HepG2 (cell line): ENCODE data around the gene APOC1. TPM values are rescaled to one million over a fixed set of nuclear protein-coding genes. Genes with fewer than 3 reads are reported as not detected.

ENCODE experiments used
- ARHGAP35 ChIP-seq: sonication (generic); formaldehyde crosslinking; IDR thresholded peaks from 2 replicates; pipeline ENCODE4 v1.9.0; 2022; ENCODE audit warnings: mild to moderate bottlenecking, inconsistent platforms, moderate library complexity, missing genetic modification reagents, borderline replicate concordance
- BORCS8-MEF2B ChIP-seq: sonication (generic); formaldehyde crosslinking; IDR thresholded peaks from 2 replicates; pipeline ENCODE4 v1.8.0; 2022; ENCODE audit warnings: mild to moderate bottlenecking, missing genetic modification reagents
- BRCA1 ChIP-seq: sonication (generic); formaldehyde crosslinking; IDR thresholded peaks from 2 replicates; pipeline ENCODE4 v1.4.0; 2020; ENCODE audit warnings: missing genetic modification reagents
- DNMT1 ChIP-seq: sonication (generic); formaldehyde crosslinking; IDR thresholded peaks from 2 replicates; pipeline ENCODE4 v1.5.1; 2020; ENCODE audit warnings: mild to moderate bottlenecking, missing genetic modification reagents
- ELF4 ChIP-seq: sonication (generic); formaldehyde crosslinking; IDR thresholded peaks from 2 replicates; pipeline ENCODE4 v1.5.0; 2020; ENCODE audit warnings: missing genetic modification reagents, mild to moderate bottlenecking, moderate library complexity, borderline replicate concordance
- KAT7 ChIP-seq: IDR thresholded peaks from 2 replicates; pipeline ENCODE4 v1.6.1; 2018; ENCODE audit warnings: borderline replicate concordance, missing compliant biosample characterization
- KDM3A ChIP-seq: IDR thresholded peaks from 2 replicates; pipeline ENCODE4 v1.6.1; 2018; ENCODE audit warnings: low read depth, missing compliant biosample characterization
- MEIS1 ChIP-seq: sonication (generic); formaldehyde crosslinking; IDR thresholded peaks from 2 replicates; pipeline ENCODE4 v1.9.0; 2021; ENCODE audit warnings: mild to moderate bottlenecking, missing genetic modification reagents, moderate library complexity, borderline replicate concordance
- NR2F6 ChIP-seq, 2 experiments: IDR thresholded peaks; 2 replicates each; pipeline ENCODE4 v1.6.1; 2016; ENCODE audit warnings: antibody characterized with exemption in 1 of 2, mild to moderate bottlenecking in 1 of 2
- PHF21A ChIP-seq: sonication (generic); formaldehyde crosslinking; IDR thresholded peaks from 2 replicates; pipeline ENCODE4 v1.5.0; 2020; ENCODE audit warnings: mild to moderate bottlenecking, missing genetic modification reagents
- POLR2AphosphoS2 ChIP-seq: IDR thresholded peaks from 2 replicates; pipeline ENCODE4 v1.6.1; 2011; ENCODE audit warnings: low read depth, low read length, improper control_type of control experiment
- POLR2AphosphoS5 ChIP-seq: IDR thresholded peaks from 2 replicates; pipeline ENCODE4 v1.6.1; 2012; ENCODE audit warnings: low read depth, low read length
- SYNCRIP ChIP-seq: fragments of 200-400 bp; formaldehyde crosslinking; IDR thresholded peaks from 2 replicates; pipeline ENCODE4 v1.6.1; 2018; ENCODE audit warnings: mild to moderate bottlenecking, low read depth, low read length; ENCODE audit not compliant: insufficient read depth
- ZBTB46 ChIP-seq: sonication (generic); formaldehyde crosslinking; IDR thresholded peaks from 2 replicates; pipeline ENCODE4 v1.4.0; 2020; ENCODE audit warnings: mild to moderate bottlenecking, missing genetic modification reagents, borderline replicate concordance
- ZBTB7A ChIP-seq: sonication (generic); formaldehyde crosslinking; IDR thresholded peaks from 2 replicates; pipeline ENCODE4 v1.8.0; 2022; ENCODE audit warnings: mild to moderate bottlenecking, missing genetic modification reagents
- ZBTB8A ChIP-seq: sonication (generic); formaldehyde crosslinking; IDR thresholded peaks from 2 replicates; pipeline ENCODE4 v1.4.0; 2020; ENCODE audit warnings: mild to moderate bottlenecking, low read depth, missing genetic modification reagents, borderline replicate concordance
- ZNF263 ChIP-seq: sonication (generic); formaldehyde crosslinking; IDR thresholded peaks from 2 replicates; pipeline ENCODE4 v1.4.0; 2020; ENCODE audit warnings: missing genetic modification reagents
- ZNF292 ChIP-seq: sonication (generic); formaldehyde crosslinking; IDR thresholded peaks from 2 replicates; pipeline ENCODE4 v1.8.1; 2022; ENCODE audit warnings: mild to moderate bottlenecking, low read depth, missing genetic modification reagents, borderline replicate concordance
- ZNF547 ChIP-seq: sonication (generic); formaldehyde crosslinking; IDR thresholded peaks from 2 replicates; pipeline ENCODE4 v1.5.1; 2020; ENCODE audit warnings: mild to moderate bottlenecking, missing genetic modification reagents
- ZNF563 ChIP-seq: sonication (generic); formaldehyde crosslinking; IDR thresholded peaks from 2 replicates; pipeline ENCODE4 v1.8.0; 2022; ENCODE audit warnings: mild to moderate bottlenecking, moderate library complexity, missing genetic modification reagents
- ZNF703 ChIP-seq: sonication (generic); formaldehyde crosslinking; IDR thresholded peaks from 2 replicates; pipeline ENCODE4 v1.5.1; 2020; ENCODE audit warnings: missing genetic modification reagents, mild to moderate bottlenecking, moderate library complexity, borderline replicate concordance
- ZNF780A ChIP-seq: sonication (generic); formaldehyde crosslinking; IDR thresholded peaks from 2 replicates; pipeline ENCODE4 v1.8.0; 2022; ENCODE audit warnings: mild to moderate bottlenecking, missing genetic modification reagents, moderate library complexity
- ZNF850 ChIP-seq: sonication (generic); formaldehyde crosslinking; conservative IDR thresholded peaks from 2 replicates; pipeline ENCODE4 v1.9.0; 2021; ENCODE audit warnings: mild to moderate bottlenecking, missing genetic modification reagents
- polyA plus RNA-seq, 8 experiments: library from polyadenylated mRNA; depleted of rRNA in 3 of 8; stranded (reverse) in 7 of 8; unstranded in 1 of 8; fragments of >200 nt; fragmentation: Illumina TruSeq in 4 of 8; extraction: Trizol in 4 of 8; gene quantifications; 2 replicates each; pipeline versions ENCODE4 v1.2.1 to v1.2.3, GENCODE V29; 2011 to 2016; ENCODE audit warnings: low read depth in 4 of 8, missing spikeins in 1 of 8, mixed read lengths in 1 of 8; ENCODE audit not compliant: insufficient read depth in 1 of 8
- total RNA-seq, 5 experiments: library from RNA; depleted of rRNA; stranded (reverse); fragments of >200 nt; fragmentation: Illumina TruSeq; extraction: Trizol; gene quantifications; 2 replicates each; pipeline ENCODE4 v1.2.3, GENCODE V29; 2016; ENCODE audit warnings: low read depth in 1 of 5

Gene APOC1
- total and polyA plus RNA-seq, 2 of the 13 experiments (the other 11 are each of a cell fraction or from before 2014, with no cell fraction given): 600 to 1,235 TPM

DNA sequence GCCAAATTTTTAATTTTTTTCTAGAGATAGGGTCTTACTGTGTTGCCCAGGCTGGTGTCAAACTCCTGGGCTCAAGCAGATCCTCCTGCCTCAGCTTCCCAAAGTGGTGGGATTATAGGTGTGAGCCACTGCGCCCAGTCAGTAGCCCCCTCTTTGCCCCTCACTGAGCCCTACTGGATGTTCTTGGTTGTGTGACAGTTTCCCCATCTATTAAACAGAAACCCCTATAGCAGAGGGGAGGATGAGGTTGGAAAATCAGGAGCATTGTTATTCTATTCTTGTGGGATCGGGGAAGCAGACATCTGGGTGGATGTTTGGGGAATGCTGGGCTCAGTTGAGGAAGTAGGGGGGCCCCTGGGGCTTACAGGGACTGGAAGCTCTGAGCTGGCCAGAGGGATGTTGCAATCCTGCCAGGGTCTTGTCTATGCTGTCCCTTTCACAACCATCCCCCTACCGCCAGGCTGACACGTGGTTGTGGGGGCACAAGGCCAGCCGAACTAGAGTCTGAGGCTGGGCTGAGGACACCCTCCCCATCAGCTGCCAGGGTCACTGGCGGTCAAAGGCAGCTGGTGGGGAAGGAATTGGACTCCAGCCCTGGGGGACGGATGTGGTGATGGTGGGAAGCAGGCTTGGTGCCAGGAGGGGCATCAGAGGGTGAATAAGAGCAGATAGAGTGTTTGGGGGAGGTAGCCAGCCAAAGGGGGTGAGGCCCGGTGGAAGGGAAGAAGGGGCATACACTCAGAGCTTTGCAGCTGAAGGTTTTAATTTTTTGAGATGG, 10.9 kb downstream of the APOC1 start (continued):
- TF ChIP-seq NR2F6 (IDR thresholded peaks at IDR 0.05): peak; percentile 97
- peak; percentile 99 for TF ChIP-seq NR2F6 (CRISPR knock-in tag; IDR thresholded peaks at IDR 0.05)
- TF ChIP-seq POLR2AphosphoS2: no peak
- no peak; the same call in 1 of the 2 replicates for TF ChIP-seq POLR2AphosphoS5
- TF ChIP-seq ELF4 (CRISPR knock-in tag): no peak
- peak; percentile 100 for TF ChIP-seq ZBTB7A (CRISPR knock-in tag)
- TF ChIP-seq PHF21A (CRISPR knock-in tag): peak; percentile 99
- TF ChIP-seq ZNF563 (CRISPR knock-in tag): peak; percentile 84; the same call in 1 of the 2 replicates
- peak; percentile 83; the same call in 1 of the 2 replicates for TF ChIP-seq ZNF780A (CRISPR knock-in tag)
- TF ChIP-seq DNMT1 (CRISPR knock-in tag): no peak
- peak; percentile 93 for TF ChIP-seq ZNF292 (CRISPR knock-in tag)
- no peak for TF ChIP-seq ZNF703
- TF ChIP-seq ZBTB46: peak; percentile 98
- TF ChIP-seq BORCS8-MEF2B (CRISPR knock-in tag): peak; percentile 94
- TF ChIP-seq KDM3A (CRISPR knock-in tag): peak; percentile 99
- peak; percentile 67 for TF ChIP-seq KAT7 (CRISPR knock-in tag)
- TF ChIP-seq ZNF263 (CRISPR knock-in tag): peak; percentile 58; the same call in 1 of the 2 replicates
- TF ChIP-seq MEIS1: peak; percentile 93
- no peak for TF ChIP-seq ZBTB8A (CRISPR knock-in tag)
- TF ChIP-seq ZNF850 (CRISPR knock-in tag): no peak
- TF ChIP-seq BRCA1 (CRISPR knock-in tag): peak; percentile 62; the same call in 1 of the 2 replicates
- TF ChIP-seq SYNCRIP: no peak
- peak; percentile 91 for TF ChIP-seq ARHGAP35 (CRISPR knock-in tag)
- TF ChIP-seq ZNF547 (CRISPR knock-in tag): peak; percentile 70; the same call in 1 of the 2 replicates
